GM21447 (cell line): Measurements from ENCODE around the gene CAPN12.

Experiments used
- ATAC-seq: cut with Tn5 transposase; IDR thresholded peaks from one replicate; pipeline ENCODE4 v1.9.1; 2021; ENCODE audit not compliant: unreplicated experiment

The CAPN12 gene

DNA sequence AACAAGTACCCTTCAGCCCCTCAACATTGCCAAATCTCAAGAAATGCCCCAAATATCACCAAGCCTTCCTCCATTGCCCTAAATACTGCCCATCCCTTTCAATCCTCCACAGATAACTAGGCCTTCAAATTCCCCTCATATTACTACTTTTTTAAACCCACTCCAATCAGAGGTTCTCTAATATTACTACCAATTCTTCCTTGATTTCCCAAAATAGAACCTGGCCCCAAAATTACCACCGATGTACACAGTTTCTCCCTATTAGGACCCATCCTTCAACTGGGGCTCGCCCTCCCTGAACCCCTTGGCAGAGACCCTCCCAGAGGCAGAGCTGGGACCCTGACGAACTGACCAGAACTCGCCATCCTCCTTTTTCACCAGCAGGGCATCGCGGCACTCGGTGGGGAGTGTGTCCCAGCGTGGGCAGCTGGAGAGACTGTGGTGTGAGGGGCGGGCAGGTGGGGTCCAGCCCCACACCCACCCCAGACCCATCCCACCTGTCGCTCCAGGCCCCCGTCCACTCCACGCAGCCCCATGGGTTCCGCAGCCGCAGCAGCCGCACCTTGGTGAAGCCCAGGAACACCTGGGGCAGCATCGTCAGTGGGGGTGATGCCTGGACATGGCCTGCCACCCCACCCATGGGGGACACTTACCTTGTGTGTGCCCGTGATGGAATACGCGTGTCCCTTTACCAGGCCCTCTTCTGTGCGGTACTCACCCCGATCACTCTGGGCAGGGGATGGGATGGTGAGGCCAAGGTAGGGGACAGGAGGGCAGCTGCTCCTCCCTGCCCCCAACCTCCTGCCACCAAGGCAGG, 6.1 kb downstream of the CAPN12 start:
- ATAC-seq, result no peak

DNA sequence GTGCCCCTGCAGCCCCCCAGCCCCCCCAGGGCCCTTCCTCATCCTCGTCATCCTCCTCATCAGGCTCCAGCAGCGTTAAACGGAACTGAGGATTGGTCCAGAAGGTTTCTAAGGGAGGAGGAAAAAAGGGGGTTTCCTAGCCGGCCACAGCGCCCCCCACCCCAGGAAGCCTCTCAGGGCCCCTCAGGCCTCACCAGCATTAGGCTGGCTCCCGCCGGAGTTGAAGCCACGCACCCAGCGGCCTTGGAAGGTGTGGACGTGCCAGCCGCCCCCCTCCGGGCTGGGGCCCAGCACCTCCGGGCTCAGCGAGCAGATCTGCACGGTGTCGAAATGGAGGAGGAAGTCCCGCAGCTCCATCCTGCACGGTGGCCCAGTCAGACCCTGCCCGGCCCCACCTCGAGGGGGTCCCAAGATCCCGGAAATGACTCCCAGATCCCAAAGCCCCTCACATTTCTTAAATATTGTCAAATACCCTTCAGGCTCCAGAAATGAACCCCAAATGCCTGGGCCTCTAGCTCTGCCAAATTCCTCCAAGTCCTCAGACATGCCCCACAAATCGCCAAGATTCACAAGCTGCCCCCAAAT, 6.9 kb downstream of the CAPN12 start:
- ATAC-seq, result no peak

DNA sequence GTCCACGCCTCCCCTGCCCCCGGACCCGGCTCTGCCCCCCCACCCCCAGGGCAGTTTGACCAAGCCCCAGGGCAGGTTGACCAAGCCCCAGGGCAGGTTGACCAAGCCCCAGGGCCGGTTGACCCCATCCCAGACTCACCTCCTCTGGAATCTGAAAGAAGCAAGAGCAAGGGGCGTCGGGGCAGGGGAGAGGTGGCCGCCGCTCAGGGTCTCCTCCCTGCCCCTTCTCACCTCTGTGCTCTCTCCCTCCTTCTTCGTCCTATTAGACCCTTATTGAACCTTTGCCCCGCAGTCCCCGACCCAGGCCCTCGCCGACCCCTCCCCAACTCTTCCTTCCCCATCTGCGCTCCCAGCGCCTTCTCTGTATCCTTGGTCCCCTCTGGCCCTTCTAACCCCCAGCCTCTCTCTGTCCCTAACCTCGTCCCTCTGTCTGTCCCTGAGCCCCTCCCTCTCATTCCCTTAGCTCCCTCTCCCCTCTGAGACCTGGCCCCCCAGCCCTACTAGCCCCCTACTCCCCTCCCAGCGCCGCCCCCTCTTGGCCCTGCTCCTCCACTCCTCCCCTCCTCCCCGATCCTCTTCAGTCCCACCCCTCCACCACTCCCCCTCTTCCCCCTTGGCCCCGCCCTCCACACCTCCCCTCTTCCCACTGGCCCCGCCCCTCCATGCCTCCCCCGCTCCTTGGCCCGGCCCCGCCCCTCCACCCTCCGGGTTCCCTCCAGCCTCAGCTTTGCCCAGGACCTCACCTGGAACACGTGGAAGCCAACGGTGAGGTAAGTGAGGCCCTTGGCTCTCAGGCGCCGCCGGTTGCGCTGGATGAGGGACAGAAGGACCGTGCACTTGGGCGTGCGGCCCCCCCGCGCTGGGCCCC, 7.6 kb downstream of the CAPN12 start:
- ATAC-seq, result no peak

DNA sequence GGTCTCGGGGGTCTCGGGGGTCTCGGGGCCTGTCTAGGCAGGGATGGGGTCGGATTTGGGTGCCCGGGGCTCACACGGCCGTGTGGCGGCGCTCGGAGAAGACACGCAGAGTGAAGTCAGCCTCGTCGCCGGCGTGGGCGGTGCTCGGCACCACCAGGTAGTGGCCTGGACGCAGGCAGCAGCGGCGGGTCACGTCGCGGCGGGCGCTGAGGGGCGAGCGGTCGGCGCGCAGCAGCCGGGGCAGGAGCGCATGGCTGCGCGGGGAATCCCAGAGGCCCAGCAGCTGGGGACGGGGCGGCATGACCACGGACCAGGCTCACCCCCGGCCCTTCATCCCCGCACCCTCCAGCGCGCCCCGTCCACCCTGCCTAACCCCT, 8.2 kb downstream of the CAPN12 start:
- ATAC-seq, result no peak

DNA sequence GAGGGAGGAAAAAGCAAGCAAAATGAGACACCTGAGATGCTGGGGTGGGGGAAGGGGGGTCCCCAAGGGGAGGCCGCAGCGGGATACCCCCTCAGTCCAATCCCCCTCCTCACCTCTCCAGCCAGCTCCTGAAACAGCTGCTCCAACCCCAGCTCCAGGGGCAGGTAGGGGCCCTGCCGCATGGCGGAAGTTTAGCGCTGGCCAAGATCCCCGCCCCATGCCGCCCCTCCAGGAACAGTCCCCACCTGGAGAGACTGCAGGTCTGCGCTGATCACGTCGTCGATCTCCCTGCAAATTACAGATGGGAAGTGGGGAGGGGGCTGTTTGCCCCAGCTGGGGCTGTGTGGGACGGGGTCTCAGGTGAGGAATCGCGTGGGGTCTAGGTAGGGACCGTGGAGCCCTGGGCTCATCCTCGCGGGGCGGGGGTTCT, 9.0 kb downstream of the CAPN12 start:
- ATAC-seq, result no peak

DNA sequence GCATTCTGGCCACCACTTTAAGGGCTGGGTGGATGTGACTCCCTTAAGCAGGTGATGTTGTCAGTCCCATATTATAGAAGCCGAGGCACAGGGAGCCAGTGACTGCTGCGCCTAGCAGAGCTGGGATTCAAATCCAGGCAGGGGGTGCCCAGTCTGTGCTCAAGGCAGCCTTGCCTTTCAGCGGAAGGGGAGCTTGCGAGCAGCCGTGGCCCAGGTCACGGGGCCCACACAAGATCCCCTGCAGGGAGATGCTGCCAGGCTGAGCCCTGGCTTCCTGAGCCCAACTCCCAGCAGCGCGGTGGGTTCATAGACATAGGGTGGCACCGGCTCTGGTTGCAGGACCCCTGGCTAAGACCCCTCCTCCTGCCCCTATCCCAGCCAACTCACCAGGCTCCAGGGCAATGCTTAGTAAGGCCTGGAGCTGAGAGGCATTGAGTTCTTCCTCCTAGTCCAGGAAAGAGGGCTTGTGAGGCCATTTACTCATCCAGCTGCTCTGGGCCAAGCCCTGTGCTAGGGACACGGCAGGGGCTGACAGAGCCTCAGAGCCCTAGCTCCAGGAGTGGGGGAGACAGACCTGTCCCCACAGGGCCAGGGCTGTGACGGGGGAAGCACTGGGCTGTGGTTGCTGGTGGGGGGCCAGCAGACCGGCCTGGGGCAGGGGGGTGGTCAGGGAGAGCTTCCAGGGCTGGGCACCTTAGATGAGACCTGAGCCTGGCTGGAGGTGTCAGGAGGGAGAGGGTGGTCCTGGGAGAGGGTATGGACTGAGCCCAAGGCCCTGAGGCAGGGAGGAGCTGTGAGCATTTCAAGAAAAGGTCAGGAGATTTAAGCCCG, 9.6 kb downstream of the CAPN12 start:
- no peak for ATAC-seq

DNA sequence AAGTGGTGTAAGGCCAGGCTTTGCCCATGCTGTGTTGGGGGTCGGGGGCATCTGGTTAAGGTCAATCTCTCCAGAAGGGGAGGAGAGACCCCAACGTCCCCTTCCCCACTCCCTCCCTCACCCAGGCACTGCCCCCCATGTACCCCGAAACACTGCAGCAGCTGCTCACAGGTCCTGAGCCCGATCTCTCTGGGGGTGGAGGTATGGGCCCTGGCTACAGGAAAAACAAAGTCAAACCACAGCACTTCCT, 10.2 kb downstream of the CAPN12 start:
- ATAC-seq, result no peak

DNA sequence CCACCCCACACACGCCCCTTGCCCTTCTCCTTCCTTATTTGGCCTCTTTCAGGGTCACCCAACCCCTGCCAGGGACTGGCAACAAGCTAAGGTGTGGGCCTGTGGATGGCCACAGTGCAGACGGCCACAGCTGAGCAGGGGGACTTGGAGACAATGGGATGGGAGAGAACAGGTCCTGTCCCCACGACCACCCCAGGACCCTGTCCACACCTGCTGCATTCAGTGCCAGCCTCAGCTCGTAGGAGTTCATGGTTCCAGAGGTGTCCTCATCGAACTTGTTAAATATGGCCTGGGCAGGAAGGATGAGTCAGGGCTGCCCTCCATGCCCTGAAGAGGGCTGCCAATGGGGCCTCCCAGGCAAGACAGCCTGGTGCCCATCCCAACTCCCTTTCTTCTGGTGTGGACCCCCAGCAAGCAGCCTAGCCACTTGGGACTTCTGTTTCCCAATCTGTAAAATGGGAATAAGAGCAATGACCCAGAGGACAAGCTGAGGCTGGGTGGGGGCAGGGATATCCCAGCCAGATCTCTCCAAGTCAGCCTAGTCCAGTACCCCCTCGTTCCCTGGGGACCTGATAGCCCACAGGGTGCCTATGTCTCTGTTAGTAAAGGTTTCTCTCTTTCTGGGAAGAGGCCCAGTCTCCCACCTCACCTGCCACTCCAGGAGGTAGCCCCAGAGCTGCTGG, 10.6 kb downstream of the CAPN12 start:
- no peak for ATAC-seq

DNA sequence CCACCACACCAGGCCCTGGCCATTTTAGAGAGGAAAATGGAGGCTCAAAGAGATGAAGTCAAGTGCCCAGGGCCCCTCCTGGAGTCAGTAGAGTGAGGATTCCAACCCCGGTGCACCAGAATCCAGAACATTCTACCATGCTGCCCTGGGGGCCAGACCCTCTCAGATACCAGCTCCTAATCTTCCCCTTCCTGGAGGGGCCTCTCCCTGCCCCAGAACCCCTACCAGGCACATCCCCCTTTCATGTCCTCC, 11.1 kb downstream of the CAPN12 start:
- no peak for ATAC-seq

DNA sequence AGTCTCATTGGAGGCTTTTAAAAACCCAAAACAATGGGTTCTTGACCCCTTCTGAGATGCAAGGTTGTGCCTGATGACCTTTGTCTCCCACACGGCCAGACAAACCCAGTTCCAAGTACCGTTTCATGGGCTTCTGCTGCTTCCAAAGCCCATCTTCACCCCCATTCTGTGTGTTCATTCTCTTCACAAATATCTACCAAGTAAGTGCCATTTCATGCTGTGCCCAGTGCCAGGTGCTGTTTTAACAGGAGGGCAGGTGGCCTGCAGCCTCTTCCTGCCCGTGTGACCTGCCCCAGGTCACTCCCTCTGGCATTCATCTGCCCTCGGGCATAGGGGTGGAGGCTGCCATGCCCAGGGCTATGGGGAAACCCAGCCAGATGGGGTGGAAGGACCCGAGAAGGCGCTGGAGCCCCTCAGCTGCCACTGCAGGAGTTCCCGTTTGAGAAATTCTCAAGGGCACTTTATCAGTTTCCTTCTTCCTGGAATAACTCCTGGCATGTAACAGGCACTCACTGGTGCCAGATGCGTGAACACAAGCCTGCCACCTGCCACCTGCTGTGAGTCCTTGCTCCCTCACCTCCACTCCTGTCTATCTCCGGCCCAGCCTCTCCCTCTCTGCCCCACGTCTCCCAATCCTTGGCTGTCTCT, 12.5 kb downstream of the CAPN12 start:
- ATAC-seq, result no peak

DNA sequence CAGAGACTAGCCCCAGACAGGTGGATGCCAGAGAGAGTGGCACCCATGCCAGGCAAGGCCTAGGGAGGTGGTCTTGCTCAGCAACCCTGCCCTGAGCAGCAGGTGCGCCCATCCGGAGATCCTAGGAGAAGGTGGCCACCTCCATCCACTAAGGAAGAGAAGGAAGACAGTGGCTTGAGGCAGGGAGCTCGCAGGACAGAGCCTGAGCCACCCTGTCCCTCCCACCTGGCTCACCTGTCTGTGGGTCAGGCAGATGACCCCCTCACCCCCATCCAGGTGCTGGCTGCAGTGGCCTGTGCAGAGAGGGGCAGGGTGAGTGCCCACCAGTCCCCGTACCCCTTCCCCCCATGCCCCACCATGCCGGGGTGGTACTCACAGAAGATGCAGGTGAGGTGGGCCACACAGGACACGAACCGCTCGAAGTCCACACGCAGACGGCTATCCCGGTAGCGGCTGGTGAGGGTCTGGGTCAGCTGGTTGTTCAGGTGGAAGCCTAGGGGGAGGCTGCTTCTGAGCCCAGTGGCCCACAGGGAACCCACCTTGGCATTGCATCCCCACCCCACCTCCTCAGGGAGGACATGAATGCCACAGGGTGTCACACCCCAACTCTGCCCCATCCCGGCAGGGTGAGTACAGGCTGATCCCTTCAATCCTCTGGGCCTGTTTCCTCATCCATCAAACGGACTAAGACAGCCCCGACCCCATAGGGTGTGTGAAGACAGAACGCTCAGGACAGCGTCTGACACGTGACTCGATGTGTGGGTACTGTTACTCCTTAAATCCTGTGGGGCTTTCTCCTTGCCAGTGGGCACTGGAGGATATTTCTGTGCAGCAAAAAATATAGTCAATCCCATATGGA, 13.3 kb downstream of the CAPN12 start:
- ATAC-seq, result no peak

DNA sequence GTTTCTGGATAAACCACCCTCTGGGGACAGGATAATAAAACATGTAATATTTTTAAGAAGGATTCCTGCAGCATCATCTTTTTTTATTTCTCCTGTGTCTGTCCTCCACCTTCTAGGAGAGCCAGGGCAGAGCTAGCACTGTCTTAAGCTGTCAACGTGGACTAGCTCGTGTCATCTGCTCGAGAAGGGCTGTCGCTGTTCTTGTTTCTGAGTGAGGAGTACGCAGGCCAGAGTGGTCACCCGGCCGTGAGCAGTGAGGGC, 13.9 kb downstream of the CAPN12 start:
- no peak for ATAC-seq

DNA sequence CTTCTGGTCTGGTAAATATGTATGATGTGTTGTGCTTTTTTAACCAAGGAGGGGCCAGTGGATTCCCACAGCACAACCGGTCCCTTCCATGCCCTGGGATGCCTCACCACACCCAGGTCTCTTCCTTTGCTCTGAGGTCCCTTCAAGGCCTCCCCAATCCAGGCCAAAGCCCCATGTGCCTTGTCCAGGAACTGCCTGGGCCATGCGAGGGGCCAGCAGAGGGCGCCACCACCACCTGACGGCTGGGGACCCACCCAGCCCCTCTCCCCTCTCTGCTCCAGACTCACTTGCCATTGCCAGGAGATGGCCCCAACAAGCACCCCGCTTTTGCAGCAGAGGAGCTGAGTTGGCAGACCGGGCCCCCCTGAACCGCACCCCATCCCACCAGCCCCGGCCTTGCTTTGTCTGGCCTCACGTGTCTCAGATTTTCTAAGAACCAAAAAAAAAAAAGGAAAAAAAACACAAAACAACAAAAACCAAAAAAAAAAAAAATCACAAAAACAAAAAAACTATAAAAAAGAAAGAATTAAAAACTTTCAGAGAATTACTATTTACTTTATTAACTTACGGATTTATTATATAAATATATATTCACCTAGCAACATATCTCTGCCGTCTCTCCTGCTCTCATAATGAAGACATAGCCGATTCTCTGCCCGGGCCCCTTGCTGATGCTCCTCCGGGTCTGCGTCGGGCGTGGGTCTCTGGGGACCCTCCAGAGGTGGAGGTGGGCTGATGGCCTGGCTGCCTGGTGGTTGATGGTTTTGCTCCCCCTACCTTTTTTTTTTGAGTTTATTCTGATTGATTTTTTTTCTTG, 14.4 kb downstream of the CAPN12 start:
- ATAC-seq, result no peak

DNA sequence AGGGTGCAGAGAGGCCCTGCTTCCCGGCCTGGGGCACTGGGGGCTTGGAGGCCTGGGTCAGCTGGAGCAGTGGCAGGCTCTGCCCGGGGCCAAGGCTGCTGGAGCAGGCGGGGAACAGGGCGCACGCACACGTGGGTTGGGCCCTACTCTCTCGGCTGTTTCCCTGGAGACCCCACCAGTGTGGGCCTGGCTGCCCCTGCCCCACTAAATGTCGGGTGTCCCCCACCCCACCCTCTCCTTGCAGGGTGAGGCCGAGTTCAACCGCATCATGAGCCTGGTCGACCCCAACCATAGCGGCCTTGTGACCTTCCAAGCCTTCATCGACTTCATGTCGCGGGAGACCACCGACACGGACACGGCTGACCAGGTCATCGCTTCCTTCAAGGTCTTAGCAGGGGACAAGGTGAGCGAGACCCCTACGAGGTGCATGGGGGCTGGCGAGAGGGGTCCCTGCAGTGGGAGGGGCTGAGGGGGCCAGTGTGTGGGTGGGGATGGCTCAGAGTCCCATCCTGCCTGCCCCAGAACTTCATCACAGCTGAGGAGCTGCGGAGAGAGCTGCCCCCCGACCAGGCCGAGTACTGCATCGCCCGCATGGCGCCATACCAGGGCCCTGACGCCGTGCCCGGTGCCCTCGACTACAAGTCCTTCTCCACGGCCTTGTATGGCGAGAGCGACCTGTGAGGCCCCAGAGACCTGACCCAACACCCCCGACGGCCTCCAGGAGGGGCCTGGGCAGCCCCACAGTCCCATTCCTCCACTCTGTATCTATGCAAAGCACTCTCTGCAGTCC, 15.3 kb downstream of the CAPN12 start:
- no peak for ATAC-seq

DNA sequence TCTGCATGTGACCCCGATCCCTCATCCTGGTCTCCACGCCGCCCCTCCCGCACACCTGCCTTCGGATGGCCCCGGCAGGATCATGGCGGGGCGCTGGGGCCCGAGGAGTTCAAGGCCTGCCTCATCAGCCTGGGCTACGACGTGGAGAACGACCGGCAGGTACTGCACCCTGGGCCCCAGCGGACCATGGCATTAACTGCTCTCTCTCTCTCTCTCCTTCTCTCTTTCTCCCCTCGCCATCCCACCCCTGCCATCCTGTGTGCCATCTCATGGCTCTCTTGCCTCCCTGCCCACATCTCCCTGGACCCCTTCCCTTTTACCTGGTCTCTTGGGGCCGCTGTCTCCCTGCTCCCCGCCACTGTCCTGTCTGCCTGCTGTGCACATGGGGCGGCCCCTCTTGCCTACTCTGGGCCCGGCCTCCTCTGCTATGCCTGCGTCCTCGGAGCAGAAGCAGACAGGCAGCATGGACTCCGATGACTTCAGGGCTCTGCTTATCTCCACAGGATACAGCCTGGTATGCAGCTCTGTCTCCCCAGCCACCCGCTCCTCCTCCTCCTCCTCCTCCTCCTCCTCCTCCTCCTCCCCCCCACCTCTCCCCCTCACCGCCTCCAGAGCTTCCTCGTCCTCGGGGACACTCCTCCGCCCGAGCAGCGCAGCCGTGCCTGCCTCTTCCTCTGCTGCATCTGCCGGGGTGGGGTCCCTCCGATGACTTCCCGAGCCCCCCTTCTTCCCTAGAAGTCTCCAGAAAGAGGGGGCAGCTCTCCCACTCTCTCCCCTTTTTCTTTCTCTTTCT, 16.2 kb downstream of the CAPN12 start:
- no peak for ATAC-seq

DNA sequence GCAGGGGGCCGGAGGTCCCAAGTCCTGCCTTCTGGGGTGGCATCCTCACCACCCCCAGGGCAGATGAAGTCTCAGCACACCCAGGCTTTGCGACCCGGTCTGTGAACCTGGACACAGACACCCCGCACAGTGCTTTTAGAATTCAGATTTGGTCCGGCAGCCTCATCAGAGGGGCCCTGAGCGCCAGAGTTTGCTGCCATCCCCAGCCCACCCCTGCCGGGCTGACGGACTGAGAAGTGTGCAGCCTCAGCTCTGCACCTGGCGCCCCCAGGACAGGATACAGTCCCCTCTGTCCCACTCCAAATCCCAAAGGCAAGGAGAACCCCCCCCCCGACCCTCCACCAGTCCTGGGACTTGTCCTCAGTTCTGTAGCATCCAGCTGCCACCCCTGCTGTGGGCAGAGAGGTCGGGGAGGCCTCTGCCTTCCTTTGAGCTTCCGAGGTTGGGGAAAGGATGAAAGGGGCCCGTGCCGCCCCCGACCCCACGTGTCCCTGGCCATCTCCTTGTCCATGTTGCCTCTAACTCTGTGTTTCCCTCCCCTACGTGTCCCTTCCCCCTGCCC, 16.9 kb downstream of the CAPN12 start:
- ATAC-seq, result no peak

DNA sequence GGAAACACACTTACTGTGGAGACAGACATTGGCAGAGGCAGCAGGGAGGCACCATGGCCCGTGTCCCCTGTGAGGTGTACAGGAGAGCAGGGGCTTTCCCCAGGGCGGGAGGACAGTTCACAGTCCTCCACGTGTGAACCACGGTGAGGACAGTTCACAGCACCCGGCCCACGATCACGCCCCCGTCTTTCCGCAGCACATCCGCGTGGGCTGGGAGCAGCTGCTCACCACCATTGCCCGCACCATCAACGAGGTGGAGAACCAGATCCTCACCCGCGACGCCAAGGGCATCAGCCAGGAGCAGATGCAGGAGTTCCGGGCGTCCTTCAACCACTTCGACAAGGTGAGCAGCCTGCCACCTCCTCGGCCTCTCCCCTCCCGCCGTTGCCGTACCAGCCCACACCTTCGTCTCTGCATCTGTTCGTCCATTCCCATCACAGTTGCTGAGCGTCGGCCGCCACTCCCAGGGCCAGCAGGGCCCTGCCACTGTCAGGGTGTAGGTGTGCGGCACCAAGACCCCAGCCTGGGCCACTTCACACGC, 17.4 kb downstream of the CAPN12 start:
- ATAC-seq, result no peak
